PC-9 (cell line): ENCODE measurements around the gene HINFP.

Source experiments
- CTCF ChIP-seq: fragments of 200-600 bp; sonication (generic); conservative IDR thresholded peaks from 2 replicates; pipeline ENCODE4 v1.6.1; 2017; ENCODE audit warnings: mixed run types, antibody characterized with exemption, mild to moderate bottlenecking, moderate library complexity
- EZH2 ChIP-seq: fragments of 200-600 bp; sonication (generic); IDR thresholded peaks from 2 replicates; pipeline ENCODE4 v1.8.0; 2017; ENCODE audit warnings: antibody characterized with exemption, low read depth

GRCh38 chr11:119118227-119118626, 3.2 kb upstream of the HINFP start:
- TF ChIP-seq EZH2 (no peak), CTCF (no peak)
